GM12801 (cell line): ENCODE results near the gene SUN5.

ENCODE experiments used
- TF ChIP-seq, protein P1 (sequence below): IDR thresholded peaks from one replicate; pipeline ENCODE4 v1.5.1; 2011; ENCODE audit warnings: control low read depth; ENCODE audit not compliant: insufficient read length; ENCODE audit errors: extremely low read depth

The SUN5 gene

DNA sequence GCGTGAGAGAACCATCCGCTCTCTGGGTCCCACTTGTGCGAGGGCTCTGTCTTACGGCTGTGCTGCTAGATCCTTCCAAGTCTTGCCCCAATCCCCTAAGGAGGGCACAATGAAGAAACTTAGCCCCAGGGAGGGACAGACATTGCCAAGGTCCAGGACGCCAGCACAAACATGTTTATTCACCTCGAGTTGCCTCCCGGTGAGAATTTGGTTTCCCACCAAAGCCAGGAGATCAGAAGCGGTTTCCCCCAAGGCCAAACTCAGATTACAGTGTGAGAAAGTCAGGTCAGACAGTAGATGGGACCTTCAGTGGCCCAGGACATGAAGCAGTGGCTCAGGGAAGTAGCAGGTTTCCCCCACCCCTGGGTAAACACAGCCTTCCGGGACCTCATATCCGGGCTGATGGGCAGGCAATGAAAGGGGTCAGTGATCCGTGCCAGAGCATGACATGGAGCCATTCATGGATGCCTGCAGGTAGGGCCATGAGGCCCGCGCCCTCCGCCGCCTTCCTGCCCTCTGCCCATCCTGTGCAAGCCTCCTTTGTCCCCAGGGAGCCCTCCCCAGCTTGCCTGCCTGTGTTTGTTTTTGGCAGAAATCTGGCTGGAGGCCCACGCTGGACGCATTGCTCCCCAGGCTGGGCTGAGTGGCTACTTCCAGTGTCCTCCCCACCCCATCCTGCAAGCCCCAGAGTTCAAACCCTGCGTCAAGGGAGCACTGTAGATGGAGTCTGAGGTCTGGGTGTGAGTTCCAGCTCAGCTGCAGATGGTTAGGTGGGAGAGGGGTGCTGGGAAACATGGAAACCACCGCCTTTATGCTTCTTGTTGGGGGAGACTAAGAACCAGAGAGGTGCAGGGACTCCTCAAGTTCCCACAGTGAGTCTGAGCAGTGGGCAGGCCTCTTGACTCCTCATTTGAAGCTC lies 5.2 kb upstream of the SUN5 start:
- TF ChIP-seq, protein P1, sequence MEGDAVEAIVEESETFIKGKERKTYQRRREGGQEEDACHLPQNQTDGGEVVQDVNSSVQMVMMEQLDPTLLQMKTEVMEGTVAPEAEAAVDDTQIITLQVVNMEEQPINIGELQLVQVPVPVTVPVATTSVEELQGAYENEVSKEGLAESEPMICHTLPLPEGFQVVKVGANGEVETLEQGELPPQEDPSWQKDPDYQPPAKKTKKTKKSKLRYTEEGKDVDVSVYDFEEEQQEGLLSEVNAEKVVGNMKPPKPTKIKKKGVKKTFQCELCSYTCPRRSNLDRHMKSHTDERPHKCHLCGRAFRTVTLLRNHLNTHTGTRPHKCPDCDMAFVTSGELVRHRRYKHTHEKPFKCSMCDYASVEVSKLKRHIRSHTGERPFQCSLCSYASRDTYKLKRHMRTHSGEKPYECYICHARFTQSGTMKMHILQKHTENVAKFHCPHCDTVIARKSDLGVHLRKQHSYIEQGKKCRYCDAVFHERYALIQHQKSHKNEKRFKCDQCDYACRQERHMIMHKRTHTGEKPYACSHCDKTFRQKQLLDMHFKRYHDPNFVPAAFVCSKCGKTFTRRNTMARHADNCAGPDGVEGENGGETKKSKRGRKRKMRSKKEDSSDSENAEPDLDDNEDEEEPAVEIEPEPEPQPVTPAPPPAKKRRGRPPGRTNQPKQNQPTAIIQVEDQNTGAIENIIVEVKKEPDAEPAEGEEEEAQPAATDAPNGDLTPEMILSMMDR, result no peak

GRCh38 chr20:33008336-33009213 lies 4.3 kb upstream of the SUN5 start:
- TF ChIP-seq, protein P1, result no peak

DNA sequence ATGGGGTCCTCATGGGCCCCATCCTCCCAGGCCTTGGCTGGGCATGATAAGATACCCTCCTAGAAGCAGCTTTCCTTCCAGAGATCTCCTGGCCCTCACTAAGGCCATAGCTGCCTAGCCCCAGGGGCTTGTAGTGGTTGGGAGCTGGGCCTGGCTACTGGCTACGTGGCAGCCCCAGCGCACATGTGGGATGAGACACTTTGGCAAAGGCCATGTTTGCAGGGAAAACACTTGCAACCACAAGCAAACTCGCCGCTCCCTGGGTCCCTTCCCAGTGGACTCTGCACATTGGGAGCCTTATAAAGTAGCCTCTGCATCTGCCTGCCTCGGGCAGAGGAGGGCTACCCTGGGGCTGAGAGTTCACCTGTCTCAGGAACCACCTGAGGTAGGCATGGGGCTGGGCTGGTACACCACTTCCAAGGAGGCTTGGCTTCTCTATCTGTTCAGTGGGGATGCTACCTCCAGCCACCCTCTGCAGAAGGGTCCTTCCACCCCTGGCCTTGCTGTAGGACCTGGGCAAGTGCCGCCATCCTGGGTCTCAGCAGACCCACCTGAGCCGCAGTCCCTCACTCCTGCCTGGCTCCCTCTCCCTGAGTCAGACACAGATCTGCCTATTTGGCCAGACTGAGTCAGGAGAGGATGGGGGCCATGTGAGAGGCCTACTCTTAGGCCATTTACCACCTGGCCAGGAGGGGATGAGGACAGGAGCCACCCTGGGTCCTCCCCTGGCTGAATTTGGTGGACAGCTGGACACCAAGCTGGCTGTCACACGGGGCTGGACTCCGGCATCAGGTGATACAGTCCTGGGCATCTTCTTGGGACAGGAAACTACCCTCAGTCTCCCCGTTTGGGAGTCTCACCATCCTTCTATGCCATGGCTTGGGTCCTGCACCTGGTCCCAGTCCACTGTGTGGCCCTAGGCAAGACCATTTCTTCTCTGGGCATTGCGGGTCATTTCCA lies 3.4 kb upstream of the SUN5 start, which contains the start of gene BPIFB2:
BPIFB2 (plus strand) TSS at position 329 of the 960 bp plus-strand sequence. CDS start 871 bp downstream, outside the sequence.
- TF ChIP-seq, protein P1, result no peak

- TF ChIP-seq, protein P1, result no peak
Measured at GRCh38 chr20:33006776-33007375, 2.6 kb upstream of the SUN5 start.

GRCh38 chr20:33005908-33006775 lies 1.9 kb upstream of the SUN5 start:
- TF ChIP-seq, protein P1, result no peak

- TF ChIP-seq, protein P1, result no peak
Measured at GRCh38 chr20:33005132-33005566, 916 bp upstream of the SUN5 start.
